Left ventricle myocardium inferior (tissue), 1 donor: ENCODE results near the gene DAD1. TPM values are rescaled to one million over a fixed set of nuclear protein-coding genes. Genes with fewer than 3 reads are reported as not detected.
"Not testable (repeated sequence)": the region's sequence is repeated elsewhere in the genome, so short reads cannot be mapped to it uniquely, and the experiment has no call there.

Source experiments
- DNase-seq: peaks from one replicate; pipeline ENCODE4 v3.0.0-alpha.2; 2020
- H3K27ac ChIP-seq: fragments of 200-600 bp; replicated peaks from 2 replicates; pipeline ENCODE4 v1.8.0; 2021
- H3K27me3 ChIP-seq: fragments of 200-600 bp; 2 replicates; pipeline ENCODE4 v1.8.0; 2021; ENCODE audit warnings: low read depth
- H3K36me3 ChIP-seq: fragments of 200-600 bp; 2 replicates; pipeline ENCODE4 v1.8.0; 2021
- H3K4me1 ChIP-seq: fragments of 200-600 bp; 2 replicates; pipeline ENCODE4 v1.8.0; 2021
- H3K4me3 ChIP-seq: fragments of 200-600 bp; 2 replicates; pipeline ENCODE4 v1.8.0; 2021; ENCODE audit warnings: mild to moderate bottlenecking, moderate library complexity
- H3K9me3 ChIP-seq: fragments of 200-600 bp; replicated peaks from 2 replicates; pipeline ENCODE4 v1.8.0; 2021
- intact Hi-C: fragments of 100-400 bp; cut with micrococcal nuclease; formaldehyde crosslinking; loops from one replicate; pipeline ENCODE4 v1.11.0; 2022
- total RNA-seq: library from RNA; stranded (reverse); fragmentation: NEBNext Ultra II Directional; extraction: Animal tissue kit (Norgen Biotek cat#: 25700); gene quantifications from one replicate; pipeline ENCODE4 v1.2.1, GENCODE V29; 2021
- TF ChIP-seq, protein P1 (sequence below): fragments of 200-600 bp; IDR thresholded peaks from 2 replicates; pipeline ENCODE4 v1.8.0; 2021; ENCODE audit warnings: antibody characterized with exemption, mild to moderate bottlenecking, borderline replicate concordance
- donor health status: DM: no; HTN: yes; CAD: no; lungs with severe emphysema.

DAD1 gene
- total RNA-seq, 1 donor from 2014 or later = 118 TPM

DNA sequence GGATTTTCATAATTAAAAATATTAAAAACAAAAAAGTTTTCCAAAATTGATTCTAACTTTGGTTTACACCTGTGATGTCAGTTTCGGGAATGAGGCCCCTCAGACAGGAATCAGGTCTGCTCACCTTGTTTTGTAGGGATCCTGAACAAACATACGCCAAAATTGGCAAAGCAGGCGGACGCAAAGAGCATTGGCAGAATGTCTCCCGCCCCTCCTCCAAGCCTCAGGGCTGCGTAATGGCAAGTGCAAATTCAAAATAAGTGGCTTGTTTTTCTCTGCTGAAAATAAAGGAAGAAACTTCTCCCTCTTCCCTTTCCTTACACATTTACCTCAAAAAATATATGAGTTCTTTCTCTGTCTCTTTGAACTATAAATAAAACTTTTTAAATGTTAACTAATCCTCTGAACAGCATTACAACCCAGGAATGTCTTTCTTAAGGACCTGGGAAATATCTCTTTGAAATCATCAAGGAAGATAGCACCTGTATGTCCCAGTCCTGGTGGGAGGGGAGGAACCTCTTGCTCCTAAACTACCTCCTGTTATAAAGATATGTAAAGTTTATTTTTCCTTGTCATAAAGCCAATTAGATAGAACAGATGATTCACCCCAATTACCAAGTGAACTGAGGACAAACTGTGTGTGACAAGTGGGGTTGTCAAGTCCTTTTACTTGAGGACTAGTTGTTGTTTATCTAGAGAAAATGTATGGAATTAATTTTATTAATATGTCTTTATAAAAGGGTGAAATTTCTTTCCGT lies 38.7 kb upstream of the DAD1 start:
- peaks cover 3% of the 10 kb centered on the region for H3K4me1 ChIP-seq
- H3K9me3 ChIP-seq = no peaks in the 10 kb centered on the region
- no peaks in the 10 kb centered on the region for H3K36me3 ChIP-seq
- no peak overlapping the region for H3K27ac ChIP-seq
- H3K4me3 ChIP-seq = no peak overlapping the region
- H3K27me3 ChIP-seq = peaks cover 3% of the 10 kb centered on the region
- intact Hi-C loops = no loop called here
- TF ChIP-seq, protein P1, sequence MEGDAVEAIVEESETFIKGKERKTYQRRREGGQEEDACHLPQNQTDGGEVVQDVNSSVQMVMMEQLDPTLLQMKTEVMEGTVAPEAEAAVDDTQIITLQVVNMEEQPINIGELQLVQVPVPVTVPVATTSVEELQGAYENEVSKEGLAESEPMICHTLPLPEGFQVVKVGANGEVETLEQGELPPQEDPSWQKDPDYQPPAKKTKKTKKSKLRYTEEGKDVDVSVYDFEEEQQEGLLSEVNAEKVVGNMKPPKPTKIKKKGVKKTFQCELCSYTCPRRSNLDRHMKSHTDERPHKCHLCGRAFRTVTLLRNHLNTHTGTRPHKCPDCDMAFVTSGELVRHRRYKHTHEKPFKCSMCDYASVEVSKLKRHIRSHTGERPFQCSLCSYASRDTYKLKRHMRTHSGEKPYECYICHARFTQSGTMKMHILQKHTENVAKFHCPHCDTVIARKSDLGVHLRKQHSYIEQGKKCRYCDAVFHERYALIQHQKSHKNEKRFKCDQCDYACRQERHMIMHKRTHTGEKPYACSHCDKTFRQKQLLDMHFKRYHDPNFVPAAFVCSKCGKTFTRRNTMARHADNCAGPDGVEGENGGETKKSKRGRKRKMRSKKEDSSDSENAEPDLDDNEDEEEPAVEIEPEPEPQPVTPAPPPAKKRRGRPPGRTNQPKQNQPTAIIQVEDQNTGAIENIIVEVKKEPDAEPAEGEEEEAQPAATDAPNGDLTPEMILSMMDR = no peak
- no peak for DNase-seq

DNA sequence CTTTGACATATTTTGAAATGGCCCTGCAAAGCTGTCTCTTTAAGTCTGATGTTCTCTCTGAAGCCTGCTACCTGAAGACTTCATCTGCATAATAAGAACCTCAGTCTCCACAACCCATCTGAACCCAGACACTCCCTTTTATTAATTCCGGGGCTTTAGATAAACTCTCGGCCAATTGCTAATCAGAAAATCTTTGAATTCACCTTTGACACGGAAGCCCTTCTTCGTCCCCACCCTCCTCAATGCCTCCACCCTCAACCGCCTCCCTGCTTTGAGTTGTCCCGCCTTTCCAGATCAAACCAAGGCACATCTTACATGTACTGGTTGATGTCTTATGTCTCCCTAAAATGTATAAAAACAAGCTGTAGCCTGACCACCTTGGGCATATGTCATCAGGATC lies 37.6 kb upstream of the DAD1 start:
- Histone ChIP-seq H3K36me3 (no peaks in the 10 kb centered on the region), H3K27ac (no peak overlapping the region), H3K4me1 (peaks cover 3% of the 10 kb centered on the region), H3K4me3 (no peak overlapping the region), H3K9me3 (no peaks in the 10 kb centered on the region), H3K27me3 (peaks cover 3% of the 10 kb centered on the region)
- DNase-seq = no peak
- intact Hi-C loops = no loop called here
- TF ChIP-seq, protein P1 = no peak

DNA sequence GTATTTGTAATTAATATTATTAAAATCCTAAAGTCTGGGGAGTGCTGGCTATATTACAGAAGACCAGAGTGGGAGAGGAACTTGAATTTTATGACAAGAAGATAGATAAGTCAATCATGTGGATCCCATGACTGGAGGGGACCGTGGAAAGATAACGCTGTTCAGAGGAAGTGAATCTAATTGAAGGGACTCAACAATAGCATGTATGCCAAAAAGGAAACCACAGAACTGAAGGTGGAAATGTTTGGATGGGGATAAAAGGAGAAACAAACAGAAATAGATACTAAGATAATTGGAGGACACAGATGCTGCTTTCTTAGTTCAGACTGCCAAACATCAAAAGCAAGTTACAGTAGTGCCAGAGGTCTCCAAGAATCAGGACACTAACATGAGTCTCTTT lies 34.0 kb upstream of the DAD1 start:
- Histone ChIP-seq H3K4me3 (no peak overlapping the region), H3K36me3 (no peaks in the 10 kb centered on the region), H3K4me1 (peaks cover 3% of the 10 kb centered on the region), H3K27me3 (no peaks in the 10 kb centered on the region), H3K9me3 (peaks cover 4% of the 10 kb centered on the region), H3K27ac (no peak overlapping the region)
- TF ChIP-seq, protein P1 = no peak
- DNase-seq = no peak
- intact Hi-C loops = no loop called here

DNA sequence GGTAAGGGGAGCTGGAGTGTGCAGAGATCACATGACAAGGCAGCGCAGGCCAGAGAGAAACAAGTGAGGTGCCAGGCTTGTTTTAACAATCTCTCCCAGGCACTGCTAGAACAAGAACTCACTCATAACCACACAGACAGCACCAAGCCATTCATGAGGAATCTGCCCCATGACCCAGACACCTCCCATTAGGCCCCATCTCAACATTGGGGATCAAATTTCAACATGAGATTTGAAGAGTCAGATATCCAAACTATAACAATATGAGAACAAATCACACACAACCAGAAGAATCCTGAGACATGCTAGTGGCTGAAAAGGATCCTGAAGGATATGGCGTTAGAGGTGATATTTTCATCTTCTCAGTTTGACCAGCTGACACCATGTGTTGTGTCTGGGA lies 33.2 kb upstream of the DAD1 start:
- intact Hi-C loops = no loop called here
- no peak overlapping the region for H3K4me3 ChIP-seq
- no peak for DNase-seq
- H3K4me1 ChIP-seq = peaks cover 3% of the 10 kb centered on the region
- H3K27ac ChIP-seq = no peak overlapping the region
- H3K9me3 ChIP-seq = peaks cover 4% of the 10 kb centered on the region
- no peaks in the 10 kb centered on the region for H3K36me3 ChIP-seq
- TF ChIP-seq, protein P1 = no peak
- H3K27me3 ChIP-seq = no peaks in the 10 kb centered on the region

DNA sequence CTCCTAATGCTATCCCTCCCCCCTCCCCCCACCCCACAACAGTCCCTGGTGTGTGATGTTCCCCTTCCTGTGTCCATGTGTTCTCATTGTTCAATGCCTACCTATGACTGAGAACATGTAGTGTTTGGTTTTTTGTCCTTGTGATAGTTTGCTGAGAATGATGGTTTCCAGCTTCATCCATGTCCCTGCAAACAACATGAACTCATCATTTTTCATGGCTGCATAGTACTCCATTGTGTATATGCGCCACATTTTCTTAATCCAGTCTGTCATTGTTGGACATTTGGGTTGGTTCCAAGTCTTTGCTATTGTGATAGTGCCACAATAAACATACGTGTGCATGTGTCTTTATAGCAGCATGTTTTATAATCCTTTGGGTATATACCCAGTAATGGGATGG lies 26.7 kb upstream of the DAD1 start:
- H3K4me3 ChIP-seq, intact Hi-C loops, DNase-seq, H3K27me3 ChIP-seq, H3K27ac ChIP-seq: not testable (repeated sequence)
- H3K36me3 ChIP-seq = peaks cover 20% of the 10 kb centered on the region
- H3K9me3 ChIP-seq = peaks cover 11% of the 10 kb centered on the region
- peaks cover 16% of the 10 kb centered on the region for H3K4me1 ChIP-seq

DNA sequence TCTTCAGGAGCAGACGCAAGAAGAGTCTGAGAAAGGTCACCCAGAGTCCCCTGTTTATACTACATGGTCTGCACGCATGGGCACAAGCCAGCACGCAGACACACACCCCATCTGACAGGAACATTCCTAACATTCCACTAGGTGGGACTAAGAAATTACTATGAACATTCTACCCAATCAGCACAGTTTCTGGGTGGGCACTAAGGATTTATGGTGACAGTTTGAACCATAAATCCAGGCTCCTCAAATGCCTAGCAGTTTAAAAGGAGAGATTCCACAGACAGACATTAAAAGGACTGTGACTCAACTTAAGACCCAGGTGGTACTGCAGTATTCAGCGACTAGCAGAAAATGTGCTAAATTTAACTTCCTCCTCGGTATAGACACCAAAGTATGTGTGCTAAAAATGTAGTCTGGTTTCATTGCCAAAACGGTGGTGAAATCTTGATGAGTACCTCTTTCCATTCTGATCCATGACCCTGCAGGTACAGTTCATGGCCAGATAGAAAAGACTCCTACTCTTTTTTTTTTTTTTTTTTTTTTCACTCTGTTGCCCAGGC lies 25.3 kb upstream of the DAD1 start:
- DNase-seq = no peak

More for the DNA sequence above, 25.3 kb upstream of the DAD1 start:
- Histone ChIP-seq H3K27me3 (no peaks in the 10 kb centered on the region), H3K4me3 (no peak overlapping the region), H3K27ac (peak overlapping the region; percentile 44), H3K36me3 (peaks cover 34% of the 10 kb centered on the region), H3K4me1 (peaks cover 16% of the 10 kb centered on the region), H3K9me3 (peaks cover 11% of the 10 kb centered on the region)
- TF ChIP-seq, protein P1 = no peak
- intact Hi-C loops = no loop called here
